NB4 (cell line): Measurements from ENCODE around the gene SLC12A7.

Experiments
- POLR2A ChIP-seq: IDR thresholded peaks from 2 replicates; pipeline ENCODE4 v1.6.1; 2011; ENCODE audit warnings: mild to moderate bottlenecking; ENCODE audit not compliant: insufficient read length; ENCODE audit errors: extremely low read depth
- TF ChIP-seq, protein P1 (sequence below): IDR thresholded peaks from one replicate; pipeline ENCODE4 v1.5.1; 2012; ENCODE audit warnings: low read depth, low read length
- TF ChIP-seq, protein P2 (sequence below): IDR thresholded peaks from 2 replicates; pipeline ENCODE4 v1.6.1; 2011; ENCODE audit warnings: low read depth, low read length

DNA sequence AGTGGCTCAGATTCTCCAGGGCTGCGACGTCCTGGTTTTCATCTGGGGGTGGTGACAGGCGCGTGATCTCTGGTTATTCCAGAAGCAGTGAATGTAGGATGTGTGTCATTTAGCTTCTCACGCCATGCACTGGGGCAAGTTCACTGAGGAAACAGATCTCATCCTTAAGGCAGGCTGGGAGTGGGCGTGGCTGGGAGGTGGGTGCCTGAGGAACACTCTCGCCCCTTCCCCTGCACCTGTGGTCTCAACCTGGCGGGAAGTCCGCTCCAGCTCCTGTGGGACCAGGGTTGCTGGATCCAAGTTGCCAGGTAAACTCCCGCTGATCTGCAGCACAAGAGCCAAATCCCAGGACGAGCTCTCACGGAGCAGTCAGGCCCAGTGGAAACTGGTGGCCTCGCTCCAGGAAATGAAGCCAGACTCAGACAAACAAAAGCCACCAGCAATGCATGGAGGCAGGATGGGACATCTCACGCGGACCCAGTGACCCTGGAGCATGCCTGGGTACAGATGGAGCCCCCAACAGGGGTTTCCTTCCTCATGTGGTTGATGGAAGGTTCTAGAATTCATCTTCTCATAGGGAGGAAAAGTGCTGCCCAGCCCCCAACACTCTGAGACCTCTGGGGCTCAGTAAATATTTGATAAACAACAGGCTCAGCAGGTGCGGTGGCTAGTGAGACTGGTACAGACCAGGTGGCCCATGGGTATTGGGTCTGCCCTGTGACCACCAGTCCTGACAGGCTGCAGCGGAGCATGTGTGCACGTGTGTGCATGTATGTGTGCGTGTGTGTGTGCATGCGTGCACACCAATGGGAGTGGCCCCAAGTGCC, 16.3 kb upstream of the SLC12A7 start:
- TF ChIP-seq, protein P1, sequence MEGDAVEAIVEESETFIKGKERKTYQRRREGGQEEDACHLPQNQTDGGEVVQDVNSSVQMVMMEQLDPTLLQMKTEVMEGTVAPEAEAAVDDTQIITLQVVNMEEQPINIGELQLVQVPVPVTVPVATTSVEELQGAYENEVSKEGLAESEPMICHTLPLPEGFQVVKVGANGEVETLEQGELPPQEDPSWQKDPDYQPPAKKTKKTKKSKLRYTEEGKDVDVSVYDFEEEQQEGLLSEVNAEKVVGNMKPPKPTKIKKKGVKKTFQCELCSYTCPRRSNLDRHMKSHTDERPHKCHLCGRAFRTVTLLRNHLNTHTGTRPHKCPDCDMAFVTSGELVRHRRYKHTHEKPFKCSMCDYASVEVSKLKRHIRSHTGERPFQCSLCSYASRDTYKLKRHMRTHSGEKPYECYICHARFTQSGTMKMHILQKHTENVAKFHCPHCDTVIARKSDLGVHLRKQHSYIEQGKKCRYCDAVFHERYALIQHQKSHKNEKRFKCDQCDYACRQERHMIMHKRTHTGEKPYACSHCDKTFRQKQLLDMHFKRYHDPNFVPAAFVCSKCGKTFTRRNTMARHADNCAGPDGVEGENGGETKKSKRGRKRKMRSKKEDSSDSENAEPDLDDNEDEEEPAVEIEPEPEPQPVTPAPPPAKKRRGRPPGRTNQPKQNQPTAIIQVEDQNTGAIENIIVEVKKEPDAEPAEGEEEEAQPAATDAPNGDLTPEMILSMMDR = no peak
- no peak for TF ChIP-seq POLR2A
- TF ChIP-seq, protein P2, sequence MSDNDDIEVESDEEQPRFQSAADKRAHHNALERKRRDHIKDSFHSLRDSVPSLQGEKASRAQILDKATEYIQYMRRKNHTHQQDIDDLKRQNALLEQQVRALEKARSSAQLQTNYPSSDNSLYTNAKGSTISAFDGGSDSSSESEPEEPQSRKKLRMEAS = no peak
